ENCODE data around the gene MBD6.

MBD6 gene

GRCh38 chr12:57522011-57522886, at the start of gene MBD6:
TSS of gene MBD6 (plus strand) at chr12:57522824. CDS start at chr12:57524304, 1,480 bp downstream.
- DNase-seq = peak; percentile 94

- DNase-seq = no peak
Measured at GRCh38 chr12:57473392-57473791, 49.2 kb upstream of the MBD6 start.

- no peak for DNase-seq
Measured at GRCh38 chr12:57473886-57474285, 48.7 kb upstream of the MBD6 start.

GRCh38 chr12:57474430-57474829, 48.2 kb upstream of the MBD6 start:
- no peak for DNase-seq

- DNase-seq = no peak
Measured at GRCh38 chr12:57474862-57475261, 47.8 kb upstream of the MBD6 start.

GRCh38 chr12:57475271-57476161, 47.1 kb upstream of the MBD6 start:
- no peak for DNase-seq

- DNase-seq = peak; percentile 79
Measured at GRCh38 chr12:57476162-57476992, 46.2 kb upstream of the MBD6 start.

- DNase-seq = peak; percentile 41
Measured at GRCh38 chr12:57476993-57477709, 45.5 kb upstream of the MBD6 start.

- peak; percentile 70 for DNase-seq
Measured at GRCh38 chr12:57477710-57478681, 44.6 kb upstream of the MBD6 start.

- no peak for DNase-seq
Measured at GRCh38 chr12:57479043-57479375, 43.6 kb upstream of the MBD6 start.

GRCh38 chr12:57479376-57480115, 43.1 kb upstream of the MBD6 start, which contains the start of gene ARHGAP9:
TSS of gene ARHGAP9 (minus strand) at chr12:57479866. CDS start at chr12:57479406, 460 bp downstream.
- peak; percentile 66 for DNase-seq

- no peak for DNase-seq
Measured at GRCh38 chr12:57481671-57482070, 41.0 kb upstream of the MBD6 start.

- DNase-seq = no peak
Measured at GRCh38 chr12:57483466-57483865, 39.2 kb upstream of the MBD6 start.

GRCh38 chr12:57485695-57486094, 36.9 kb upstream of the MBD6 start:
- no peak for DNase-seq

GRCh38 chr12:57487055-57487596, 35.5 kb upstream of the MBD6 start:
- DNase-seq = no peak

GRCh38 chr12:57487597-57488401, 34.8 kb upstream of the MBD6 start, which contains the start of gene MARS1:
TSS of gene MARS1 (plus strand) at chr12:57488068. CDS start at chr12:57488091, 23 bp downstream.
- peak; percentile 91 for DNase-seq

- no peak for DNase-seq
Measured at GRCh38 chr12:57488402-57489156, 34.0 kb upstream of the MBD6 start.

GRCh38 chr12:57489157-57489641, 33.4 kb upstream of the MBD6 start:
- no peak for DNase-seq

All from CD4-positive, alpha-beta T cell treated with Interleukin-17A for 4 hours (primary cell).